Activated naive CD8-positive, alpha-beta T cell treated with anti-CD3 and anti-CD28 coated beads, Interleukin-2, amount 10 ng/mL, durations not matched to agents 7 days and 5 days (primary cell): ENCODE results near the gene RPL35. TPM values are rescaled to one million over a fixed set of nuclear protein-coding genes. Genes with fewer than 3 reads are reported as not detected.

Experiments
- ATAC-seq: fragments of 150-1000 bp; cut with Tn5 transposase; one replicate; pipeline ENCODE4 v1.10.0; 2021; ENCODE audit warnings: low read depth, moderate library complexity
- POLR2A ChIA-PET: fragments of 350-600 bp; sonication (Branson Sonifier 250); formaldehyde crosslinking; loops from one replicate; lab custom pipeline; 2021; ENCODE audit warnings: antibody characterized with exemption; lab: Charles Lee
- DNase-seq: peaks from one replicate; pipeline ENCODE4 v3.0.0; 2021
- H3K27ac Mint-ChIP-seq: one replicate; pipeline ENCODE4 v1.8.0; 2022; ENCODE audit warnings: mild to moderate bottlenecking, mixed read lengths
- H3K27me3 Mint-ChIP-seq: one replicate; pipeline ENCODE4 v1.8.0; 2022; ENCODE audit warnings: mild to moderate bottlenecking, moderate library complexity, mixed read lengths
- H3K36me3 Mint-ChIP-seq: one replicate; pipeline ENCODE4 v1.8.0; 2021; ENCODE audit warnings: mild to moderate bottlenecking, mixed read lengths
- H3K4me1 Mint-ChIP-seq: one replicate; pipeline ENCODE4 v1.8.0; 2021; ENCODE audit warnings: mixed read lengths
- H3K4me3 Mint-ChIP-seq: one replicate; pipeline ENCODE4 v1.8.0; 2022; ENCODE audit warnings: mild to moderate bottlenecking, moderate library complexity, mixed read lengths
- H3K9me3 Mint-ChIP-seq: one replicate; pipeline ENCODE4 v1.8.0; 2021; ENCODE audit warnings: mixed read lengths
- total RNA-seq, 2 experiments: library from RNA; stranded (reverse); gene quantifications; one replicate each; pipeline ENCODE4 v1.2.3, GENCODE V29; 2021

RPL35 gene
- total RNA-seq, 2 experiments from 2014 or later: 1,398 to 1,411 TPM

DNA sequence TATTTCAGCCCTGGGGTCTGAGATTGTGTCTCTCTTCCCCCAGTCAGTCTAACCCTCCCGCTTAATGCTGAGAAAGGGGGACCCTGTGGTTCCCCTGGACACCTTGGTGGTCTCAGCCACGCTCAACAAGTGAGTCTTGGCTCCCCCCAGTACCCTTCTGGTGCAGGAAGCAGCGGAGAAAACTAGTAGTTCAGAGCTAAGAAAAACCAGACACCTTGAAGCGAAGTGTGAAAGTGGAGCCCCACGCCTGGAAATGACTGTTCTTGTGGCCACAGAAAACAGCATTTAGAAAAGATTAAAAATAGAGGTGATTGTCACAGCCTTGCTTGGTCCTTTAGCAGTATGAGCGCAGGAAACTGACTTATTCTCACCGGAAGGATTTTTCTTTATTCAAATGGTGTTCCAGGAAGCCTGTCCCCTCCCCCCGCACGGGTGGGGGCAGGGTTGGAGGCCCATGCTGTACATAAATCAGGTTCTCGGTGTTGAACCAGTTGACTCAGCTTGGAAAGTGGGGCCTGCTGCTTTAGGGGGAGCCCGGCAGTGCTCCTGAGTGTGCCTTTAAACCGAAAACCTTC is 8.3 kb upstream of the RPL35 start:
- Mint-ChIP-seq H3K27me3 (no peaks in the 10 kb centered on the region), H3K9me3 (no peaks in the 10 kb centered on the region), H3K4me3 (peak overlapping the region; percentile 98), H3K36me3 (peaks cover 29% of the 10 kb centered on the region), H3K27ac (peak overlapping the region; percentile 98), H3K4me1 (peaks cover 36% of the 10 kb centered on the region)
- POLR2A ChIA-PET: interaction anchor here (0.6 to 6.0 kb wide), 15 partner anchors 8 to 371 kb away, joined by 3 to 76 read pairs (median 3); partner anchors contain the start of genes ARPC5L, GOLGA1, HSPA5 and RPL35
- ATAC-seq (peak; percentile 53), DNase-seq (peak; percentile 86)

- DNase-seq (no peak), ATAC-seq (peak; percentile 14)
- peak overlapping the region; percentile 98 for H3K27ac Mint-ChIP-seq
- peaks cover 36% of the 10 kb centered on the region for H3K4me1 Mint-ChIP-seq
- peak overlapping the region; percentile 98 for H3K4me3 Mint-ChIP-seq
- POLR2A ChIA-PET: interaction anchor here (0.6 to 6.0 kb wide), 12 partner anchors 8 to 392 kb away, joined by 3 to 76 read pairs (median 6); partner anchors contain the start of genes ARPC5L, GAPVD1, GOLGA1 and HSPA5
- H3K36me3 Mint-ChIP-seq: peaks cover 24% of the 10 kb centered on the region
- no peaks in the 10 kb centered on the region for H3K9me3 Mint-ChIP-seq
- H3K27me3 Mint-ChIP-seq: no peaks in the 10 kb centered on the region
Observed at GRCh38 chr9:124869466-124869985, 7.8 kb upstream of the RPL35 start.

- DNase-seq: peak; percentile 97
- peak; percentile 72 for ATAC-seq
- no peaks in the 10 kb centered on the region for H3K27me3 Mint-ChIP-seq
- H3K27ac Mint-ChIP-seq: peak overlapping the region; percentile 98
- H3K4me3 Mint-ChIP-seq: peak overlapping the region; percentile 98
- POLR2A ChIA-PET: interaction anchor here (0.6 to 6.0 kb wide), 11 partner anchors 7 to 392 kb away, joined by 3 to 76 read pairs (median 6); partner anchors contain the start of genes ARPC5L, GAPVD1, GOLGA1 and HSPA5
- H3K9me3 Mint-ChIP-seq: no peaks in the 10 kb centered on the region
- peaks cover 22% of the 10 kb centered on the region for H3K36me3 Mint-ChIP-seq
- H3K4me1 Mint-ChIP-seq: peaks cover 38% of the 10 kb centered on the region
Observed at GRCh38 chr9:124868511-124869465, 7.0 kb upstream of the RPL35 start.

GRCh38 chr9:124863371-124863871 is 1.7 kb upstream of the RPL35 start:
- Mint-ChIP-seq H3K4me1 (peaks cover 33% of the 10 kb centered on the region), H3K4me3 (peak overlapping the region; percentile 45), H3K36me3 (peaks cover 13% of the 10 kb centered on the region), H3K27ac (peak overlapping the region; percentile 42), H3K9me3 (no peaks in the 10 kb centered on the region), H3K27me3 (no peaks in the 10 kb centered on the region)
- ATAC-seq: no peak
- POLR2A ChIA-PET: interaction anchor here (2.7 to 3.5 kb wide), 2 partner anchors 8 to 378 kb away, joined by 13 to 76 read pairs; partner anchors contain the start of gene HSPA5
- no peak for DNase-seq

DNA sequence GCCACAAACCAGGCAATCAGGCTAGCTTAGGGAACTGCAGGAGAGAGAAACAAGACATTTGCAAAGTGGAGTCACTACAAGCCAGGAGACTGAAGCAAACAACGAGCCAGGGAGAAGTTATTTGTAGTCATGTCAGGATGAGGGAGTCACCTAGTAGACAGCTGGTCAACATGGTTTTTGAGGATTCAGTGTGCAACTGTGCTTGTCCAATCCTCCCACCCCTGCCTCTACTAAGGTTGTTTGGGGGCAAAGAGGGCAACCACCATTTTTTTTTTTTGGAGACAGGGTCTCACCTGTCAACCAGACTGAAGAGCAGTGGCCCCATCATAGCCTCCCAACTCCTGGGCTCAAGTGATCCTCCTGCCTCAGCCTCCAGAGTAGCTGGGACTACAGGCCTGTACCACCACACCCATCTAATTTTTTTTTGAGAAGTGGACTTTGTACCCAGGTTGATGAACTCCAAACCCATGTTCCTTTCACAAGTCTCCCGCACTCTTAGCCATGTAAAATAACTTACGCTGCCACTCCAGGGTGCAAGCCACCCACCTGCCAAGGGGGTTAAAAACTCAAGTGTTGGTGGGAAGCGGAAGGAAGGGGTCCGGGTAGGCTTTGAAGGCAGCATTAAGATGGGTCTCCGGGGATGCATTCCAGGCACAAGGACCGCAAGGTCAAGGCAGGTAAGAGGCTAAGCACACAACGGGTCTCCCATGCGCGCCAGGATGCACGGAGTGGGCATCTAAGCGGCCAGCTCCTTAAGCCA is 995 bp downstream of the RPL35 start:
- Mint-ChIP-seq H3K4me1 (peaks cover 23% of the 10 kb centered on the region), H3K27ac (peak overlapping the region; percentile 98), H3K27me3 (no peaks in the 10 kb centered on the region), H3K4me3 (peak overlapping the region; percentile 91), H3K36me3 (peaks cover 17% of the 10 kb centered on the region), H3K9me3 (no peaks in the 10 kb centered on the region)
- ATAC-seq (no peak), DNase-seq (no peak)
- POLR2A ChIA-PET: interaction anchor here (0.7 to 3.5 kb wide), 15 partner anchors 8 to 380 kb away, joined by 3 to 76 read pairs (median 6); partner anchors contain the start of genes GOLGA1, HSPA5, NR6A1 and WDR38

- H3K36me3 Mint-ChIP-seq: peaks cover 17% of the 10 kb centered on the region
- no peaks in the 10 kb centered on the region for H3K27me3 Mint-ChIP-seq
- no peak for DNase-seq
- peaks cover 23% of the 10 kb centered on the region for H3K4me1 Mint-ChIP-seq
- POLR2A ChIA-PET: interaction anchor here (2.6 to 3.5 kb wide), 4 partner anchors 11 to 89 kb away, joined by 14 to 76 read pairs (median 16); partner anchors contain the start of genes GOLGA1 and NR6A1
- ATAC-seq: no peak
- no peaks in the 10 kb centered on the region for H3K9me3 Mint-ChIP-seq
- H3K27ac Mint-ChIP-seq: peak overlapping the region; percentile 77
- H3K4me3 Mint-ChIP-seq: peak overlapping the region; percentile 91
Observed at GRCh38 chr9:124859803-124860581, 1.8 kb downstream of the RPL35 start.

DNA sequence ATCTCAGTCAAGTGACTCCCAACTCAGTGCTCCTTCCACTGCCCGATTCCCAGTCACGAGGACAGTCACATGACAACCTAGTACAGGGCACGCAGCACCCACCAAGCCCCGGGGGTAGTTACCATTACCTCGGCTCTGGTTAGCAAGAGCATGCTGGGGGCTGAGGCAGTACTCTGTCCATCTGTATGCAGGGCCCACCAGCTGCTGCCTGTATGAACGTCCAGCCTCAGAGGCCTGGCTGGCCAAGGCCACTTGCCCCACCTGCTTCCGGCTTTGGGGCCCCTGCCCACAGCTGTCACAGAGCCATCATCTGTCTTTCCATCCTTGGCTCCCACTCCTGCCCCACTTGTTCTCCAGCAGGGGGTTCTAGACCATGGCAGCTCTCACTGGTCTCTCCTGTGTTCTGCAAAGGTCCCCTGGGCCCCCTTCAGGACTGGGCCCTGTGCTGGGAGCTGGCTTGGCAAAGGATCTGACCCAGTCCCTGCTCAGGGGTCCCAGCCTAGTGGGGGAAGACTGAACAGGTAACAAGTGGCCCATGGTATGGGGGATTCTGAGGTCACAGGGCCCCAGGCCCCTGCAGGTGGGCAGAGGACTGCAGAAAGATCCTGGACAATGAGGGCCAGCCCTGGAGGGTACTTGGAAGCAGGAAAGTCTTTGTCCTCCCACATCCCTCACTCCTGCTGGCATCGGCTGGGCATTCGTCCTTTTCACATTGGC is 3.3 kb downstream of the RPL35 start:
- peaks cover 18% of the 10 kb centered on the region for H3K4me1 Mint-ChIP-seq
- POLR2A ChIA-PET: interaction anchor here (1.6 kb wide), 1 partner anchor 11 kb away, joined by 3 read pairs; no protein-coding TSS in a partner anchor
- DNase-seq (no peak), ATAC-seq (no peak)
- H3K9me3 Mint-ChIP-seq: no peaks in the 10 kb centered on the region
- no peak overlapping the region for H3K4me3 Mint-ChIP-seq
- H3K27me3 Mint-ChIP-seq: no peaks in the 10 kb centered on the region
- peaks cover 16% of the 10 kb centered on the region for H3K36me3 Mint-ChIP-seq
- no peak overlapping the region for H3K27ac Mint-ChIP-seq

DNA sequence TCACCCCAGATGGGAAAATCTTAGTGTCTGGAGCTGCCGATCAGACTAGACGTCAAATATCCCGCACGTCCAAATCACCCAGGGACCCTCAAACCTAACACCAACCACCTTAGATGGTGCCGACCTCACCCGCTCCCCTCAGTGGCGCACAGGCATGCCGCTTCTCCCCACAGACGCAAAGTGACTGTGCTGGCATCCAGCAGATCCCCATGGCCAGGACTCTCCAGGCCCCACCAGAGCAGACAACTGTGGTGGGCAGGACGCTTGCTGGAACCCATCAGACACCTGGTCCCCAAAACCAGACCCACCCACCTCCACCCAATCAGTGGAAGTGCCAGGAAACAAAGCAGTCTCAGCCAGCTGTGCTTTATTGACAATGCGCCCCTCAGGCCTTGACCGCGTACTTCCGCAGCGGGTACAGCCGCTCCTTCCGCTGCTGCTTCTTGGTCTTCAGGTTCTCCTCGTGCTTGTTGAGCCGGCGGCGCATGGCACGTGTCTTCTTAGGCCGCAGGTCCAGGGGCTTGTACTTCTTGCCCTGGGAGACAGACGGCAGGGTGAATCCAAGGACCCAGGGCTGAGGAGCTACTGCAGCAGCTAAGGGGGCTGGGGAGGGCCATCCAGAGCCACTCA is 4.1 kb downstream of the RPL35 start:
- no peak overlapping the region for H3K4me3 Mint-ChIP-seq
- H3K27ac Mint-ChIP-seq: no peak overlapping the region
- H3K27me3 Mint-ChIP-seq: peaks cover 2% of the 10 kb centered on the region
- H3K36me3 Mint-ChIP-seq: peaks cover 16% of the 10 kb centered on the region
- no peak for ATAC-seq
- no peaks in the 10 kb centered on the region for H3K9me3 Mint-ChIP-seq
- no peak for DNase-seq
- H3K4me1 Mint-ChIP-seq: peaks cover 22% of the 10 kb centered on the region
- POLR2A ChIA-PET: interaction anchor here (1.0 to 1.6 kb wide), 3 partner anchors 12 to 19 kb away, joined by 3 to 6 read pairs (median 3); no protein-coding TSS in a partner anchor

DNA sequence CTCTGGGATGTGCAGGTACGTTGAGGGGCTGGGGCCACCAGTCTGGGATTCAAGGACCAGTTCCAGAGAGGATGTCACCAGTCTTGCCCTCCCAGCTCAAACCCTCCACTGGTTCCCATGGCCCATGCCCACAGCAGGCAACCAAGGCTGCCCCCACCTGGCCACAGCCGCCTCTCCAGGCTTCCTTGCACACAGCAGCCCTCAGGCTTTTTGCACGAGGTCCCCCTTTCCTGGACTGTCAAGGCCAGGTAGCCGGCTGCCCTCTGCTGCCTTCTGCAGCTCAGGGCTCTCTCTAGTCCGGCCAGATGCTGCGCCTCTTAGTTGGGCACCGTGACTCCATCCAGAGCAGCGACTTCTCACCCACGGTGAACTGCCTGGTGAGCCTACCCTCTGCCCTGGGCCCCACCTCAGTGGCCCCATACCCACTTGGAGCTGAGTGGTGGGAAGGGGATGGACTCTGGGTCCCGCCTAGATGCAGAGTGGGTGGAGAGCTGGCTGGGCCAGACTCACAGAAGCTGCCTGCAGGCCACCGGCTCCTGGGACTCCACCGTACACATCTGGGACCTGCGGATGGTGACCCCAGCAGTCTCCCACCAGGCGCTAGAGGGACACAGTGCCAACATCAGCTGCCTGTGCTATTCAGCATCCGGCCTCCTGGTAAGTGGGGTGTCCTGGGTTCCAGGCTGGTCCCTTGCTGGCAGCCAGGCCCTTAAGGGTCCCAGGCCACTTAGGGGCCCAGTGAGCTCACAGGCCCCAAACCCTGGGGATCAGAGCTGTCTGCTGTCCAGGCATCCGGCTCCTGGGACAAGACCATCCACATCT is 5.6 kb downstream of the RPL35 start:
- no peaks in the 10 kb centered on the region for H3K9me3 Mint-ChIP-seq
- peaks cover 14% of the 10 kb centered on the region for H3K36me3 Mint-ChIP-seq
- H3K27ac Mint-ChIP-seq: no peak overlapping the region
- DNase-seq: no peak
- POLR2A ChIA-PET: interaction anchor here (0.6 to 1.0 kb wide), 4 partner anchors 21 to 367 kb away, joined by 3 to 4 read pairs (median 4); partner anchors contain the start of gene NR6A1
- peaks cover 21% of the 10 kb centered on the region for H3K4me1 Mint-ChIP-seq
- H3K27me3 Mint-ChIP-seq: peaks cover 6% of the 10 kb centered on the region
- ATAC-seq: no peak
- H3K4me3 Mint-ChIP-seq: no peak overlapping the region

GRCh38 chr9:124855566-124855943 is 6.2 kb downstream of the RPL35 start:
- Mint-ChIP-seq H3K27me3 (peaks cover 12% of the 10 kb centered on the region), H3K9me3 (no peaks in the 10 kb centered on the region), H3K4me1 (peaks cover 21% of the 10 kb centered on the region), H3K4me3 (no peak overlapping the region), H3K36me3 (peaks cover 10% of the 10 kb centered on the region), H3K27ac (no peak overlapping the region)
- DNase-seq (no peak), ATAC-seq (no peak)
- POLR2A ChIA-PET: no interaction called here
